DMS153 treated with DMSO at 0.1 percent for 48 hours (cell line): ENCODE measurements around the gene SULF2.

ENCODE experiments used
- DNase-seq: peaks from one replicate; lab custom pipeline; 2025; ENCODE audit not compliant: unreplicated experiment; lab: John Stamatoyannopoulos, UW

Gene SULF2

GRCh38 chr20:47659904-47660601, 125.2 kb downstream of the SULF2 start:
- no peak for DNase-seq

- no peak for DNase-seq
Observed at GRCh38 chr20:47656318-47656717, 129.0 kb downstream of the SULF2 start.

DNA sequence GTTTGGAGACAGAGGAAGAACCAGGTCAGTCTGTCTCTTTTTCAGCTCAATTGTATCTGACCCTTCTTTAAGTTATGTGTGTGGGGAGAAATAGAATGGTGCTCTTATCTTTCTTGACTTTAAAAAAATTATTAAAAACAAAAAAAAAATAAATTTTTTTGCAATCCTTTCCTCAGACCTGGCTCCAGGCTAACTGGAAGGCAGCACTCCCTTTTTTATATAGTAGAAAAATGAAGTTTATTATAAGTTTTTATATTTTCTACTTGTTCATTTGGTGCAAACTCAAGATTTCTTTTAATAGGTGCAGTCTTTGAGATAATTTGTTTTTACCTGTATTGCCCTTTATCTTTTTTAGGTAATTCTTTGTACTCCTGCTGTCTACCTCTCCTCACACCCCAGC, 129.6 kb downstream of the SULF2 start:
- no peak for DNase-seq

GRCh38 chr20:47654370-47654769, 130.9 kb downstream of the SULF2 start:
- no peak for DNase-seq

DNA sequence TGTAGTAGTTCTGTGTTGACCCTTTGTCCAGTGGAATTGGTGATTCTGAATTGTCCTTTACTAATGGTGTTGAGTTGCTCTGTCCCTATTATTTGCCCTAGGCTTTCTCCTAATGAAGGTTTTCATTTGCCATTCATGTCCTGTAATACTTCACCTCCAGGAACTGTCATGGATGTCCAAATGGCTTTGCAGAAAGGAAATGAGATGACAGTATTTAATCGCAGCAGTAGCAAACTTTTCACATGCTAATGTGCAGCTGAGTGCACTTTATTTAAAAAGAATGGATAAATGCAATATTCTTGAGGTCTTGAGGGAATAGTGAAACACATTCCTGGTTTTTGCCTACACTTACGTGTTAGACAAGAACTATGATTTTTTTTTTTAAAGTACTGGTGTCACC, 131.4 kb downstream of the SULF2 start:
- no peak for DNase-seq

DNA sequence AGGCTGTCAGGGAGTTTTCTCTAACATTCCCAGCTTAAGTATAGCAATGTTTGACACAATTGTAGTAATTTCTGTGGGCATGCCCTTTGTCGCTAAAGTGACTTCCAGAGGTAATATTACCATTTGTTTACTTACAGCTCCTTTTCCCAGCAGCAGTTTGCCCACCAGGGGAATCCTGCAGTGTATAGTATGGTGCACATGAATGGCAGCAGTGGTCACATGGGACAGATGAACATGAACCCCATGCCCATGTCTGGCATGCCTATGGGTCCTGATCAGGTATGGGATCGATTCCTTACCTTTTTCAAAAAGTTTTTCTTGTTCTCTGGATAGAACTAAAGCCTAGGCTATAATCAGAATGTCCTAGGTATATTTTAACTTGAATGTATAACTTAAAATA, 132.5 kb downstream of the SULF2 start:
- DNase-seq, result no peak

- DNase-seq, result no peak
Observed at GRCh38 chr20:47652301-47652700, 133.0 kb downstream of the SULF2 start.

DNA sequence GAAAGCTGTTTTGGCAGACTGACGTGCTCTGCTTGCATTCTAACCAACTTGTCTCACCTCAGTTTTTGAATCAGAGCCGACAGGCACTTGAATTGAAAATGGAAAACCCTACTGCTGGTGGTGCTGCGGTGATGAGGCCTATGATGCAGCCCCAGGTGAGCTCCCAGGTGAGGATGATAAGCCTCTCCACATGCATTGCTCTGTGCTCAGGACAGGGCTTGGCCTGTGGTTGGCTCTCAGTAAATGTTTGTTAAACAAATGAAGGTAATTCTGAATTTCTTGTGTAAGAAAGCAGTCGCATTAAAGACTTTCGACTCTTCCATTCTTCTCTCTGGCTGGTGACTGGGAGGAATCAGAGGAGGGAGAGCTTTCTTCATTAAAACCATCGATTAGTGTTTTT, 136.3 kb downstream of the SULF2 start:
- no peak for DNase-seq

GRCh38 chr20:47647994-47648393, 137.3 kb downstream of the SULF2 start:
- DNase-seq, result no peak

- DNase-seq, result no peak
Observed at GRCh38 chr20:47645632-47646031, 139.6 kb downstream of the SULF2 start.

DNA sequence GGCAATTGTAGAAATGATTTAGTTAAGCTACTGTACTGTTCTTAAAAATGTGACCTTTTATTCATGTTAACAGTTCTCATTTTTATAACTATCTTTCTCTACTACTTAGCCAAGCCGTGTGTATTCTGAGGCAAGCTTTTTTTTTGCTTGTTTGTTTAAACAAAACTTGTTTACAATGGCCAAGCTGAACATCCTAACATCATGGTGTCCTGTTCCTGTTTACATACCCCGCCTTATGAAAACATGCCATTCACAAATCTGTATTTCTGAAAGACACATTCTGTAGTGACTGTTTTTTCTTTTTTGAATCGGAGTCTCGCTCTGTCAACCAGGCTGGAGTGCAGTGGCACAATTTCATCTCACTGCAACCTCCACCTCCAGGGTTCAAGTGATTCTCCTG, 142.7 kb downstream of the SULF2 start:
- no peak for DNase-seq

DNA sequence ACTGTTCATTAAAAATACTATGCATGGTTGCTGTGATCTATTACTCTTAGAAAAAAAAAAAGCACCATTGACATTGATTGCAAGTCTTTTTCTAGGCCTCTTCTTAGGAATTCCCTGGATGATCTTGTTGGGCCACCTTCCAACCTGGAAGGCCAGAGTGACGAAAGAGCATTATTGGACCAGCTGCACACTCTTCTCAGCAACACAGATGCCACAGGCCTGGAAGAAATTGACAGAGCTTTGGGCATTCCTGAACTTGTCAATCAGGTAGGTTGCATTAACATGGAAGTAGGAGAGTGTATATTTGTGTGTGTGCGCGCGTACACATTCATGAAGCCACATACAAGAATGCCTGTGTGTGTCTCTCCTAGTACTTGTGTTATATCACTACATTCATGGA, 143.2 kb downstream of the SULF2 start:
- no peak for DNase-seq

DNA sequence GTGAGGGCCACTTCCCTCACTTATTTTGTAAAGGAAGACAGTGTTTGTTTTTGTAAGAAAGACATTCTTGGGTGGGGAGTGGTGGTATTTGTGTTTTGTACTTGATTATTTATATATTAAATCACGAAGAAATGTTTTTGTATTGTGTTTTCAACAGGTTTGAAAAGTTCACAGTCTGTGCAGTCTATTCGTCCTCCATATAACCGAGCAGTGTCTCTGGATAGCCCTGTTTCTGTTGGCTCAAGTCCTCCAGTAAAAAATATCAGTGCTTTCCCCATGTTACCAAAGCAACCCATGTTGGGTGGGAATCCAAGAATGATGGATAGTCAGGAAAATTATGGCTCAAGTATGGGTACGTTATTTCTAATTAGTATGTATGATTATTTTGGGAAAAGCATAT, 146.4 kb downstream of the SULF2 start:
- no peak for DNase-seq

- no peak for DNase-seq
Observed at GRCh38 chr20:47635256-47635655, 150.0 kb downstream of the SULF2 start.

DNA sequence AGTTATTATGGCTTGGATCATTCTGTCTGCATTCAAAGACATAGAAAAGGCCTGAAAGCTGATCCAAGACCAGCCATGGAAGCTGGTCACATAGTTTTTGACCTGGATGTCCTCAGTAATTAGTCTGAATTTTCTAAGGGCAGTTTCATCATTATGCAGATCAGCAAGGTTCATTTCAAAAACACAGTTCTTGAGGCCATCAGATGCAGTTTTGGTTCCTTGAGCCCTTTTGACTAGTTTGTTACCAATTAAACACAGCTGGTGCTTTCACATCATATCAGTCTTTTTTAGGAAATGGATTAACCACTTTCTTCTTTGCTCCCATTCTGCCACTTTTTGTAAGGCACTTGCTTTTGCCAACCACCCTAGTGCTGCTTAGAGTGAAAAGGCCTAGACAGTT, 154.2 kb downstream of the SULF2 start:
- no peak for DNase-seq

DNA sequence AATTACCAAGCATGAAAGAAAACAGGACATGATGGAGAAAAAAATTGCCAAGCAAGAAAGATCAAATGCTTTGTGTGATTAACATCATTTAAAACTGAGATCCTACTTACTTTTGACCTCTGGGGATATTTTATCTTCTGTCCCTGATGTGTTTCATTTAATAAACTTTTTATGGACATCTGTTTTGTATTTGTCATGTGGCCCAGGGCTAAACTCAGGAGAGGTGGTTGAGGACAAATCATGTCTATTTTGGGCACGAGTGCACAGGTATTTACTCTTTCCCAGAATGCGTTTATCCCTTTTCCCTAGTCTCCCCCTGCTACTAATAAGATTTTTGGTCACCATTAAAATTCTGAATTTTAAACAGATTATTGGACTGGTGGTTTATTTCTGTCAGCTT, 155.4 kb downstream of the SULF2 start:
- no peak for DNase-seq

DNA sequence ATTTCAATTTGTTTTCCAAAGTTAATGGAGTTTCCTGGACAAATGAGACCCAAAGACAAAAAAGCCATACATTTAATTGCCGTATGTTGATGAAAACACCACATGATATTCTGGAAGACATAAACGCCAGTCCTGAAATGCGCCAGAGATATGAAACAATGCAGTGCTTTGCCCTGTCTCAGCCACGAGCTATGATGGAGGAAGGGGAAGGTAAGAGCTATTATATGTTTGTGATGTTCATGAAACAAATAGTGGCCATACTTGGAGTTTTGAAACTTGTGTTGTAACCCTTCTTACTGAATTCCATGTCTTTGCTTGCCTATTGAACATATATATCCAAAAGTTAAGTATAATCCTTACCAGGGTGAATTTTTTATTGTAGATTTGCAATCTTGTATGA, 157.7 kb downstream of the SULF2 start:
- DNase-seq, result no peak

- DNase-seq, result no peak
Observed at GRCh38 chr20:47623206-47623605, 162.1 kb downstream of the SULF2 start.

DNA sequence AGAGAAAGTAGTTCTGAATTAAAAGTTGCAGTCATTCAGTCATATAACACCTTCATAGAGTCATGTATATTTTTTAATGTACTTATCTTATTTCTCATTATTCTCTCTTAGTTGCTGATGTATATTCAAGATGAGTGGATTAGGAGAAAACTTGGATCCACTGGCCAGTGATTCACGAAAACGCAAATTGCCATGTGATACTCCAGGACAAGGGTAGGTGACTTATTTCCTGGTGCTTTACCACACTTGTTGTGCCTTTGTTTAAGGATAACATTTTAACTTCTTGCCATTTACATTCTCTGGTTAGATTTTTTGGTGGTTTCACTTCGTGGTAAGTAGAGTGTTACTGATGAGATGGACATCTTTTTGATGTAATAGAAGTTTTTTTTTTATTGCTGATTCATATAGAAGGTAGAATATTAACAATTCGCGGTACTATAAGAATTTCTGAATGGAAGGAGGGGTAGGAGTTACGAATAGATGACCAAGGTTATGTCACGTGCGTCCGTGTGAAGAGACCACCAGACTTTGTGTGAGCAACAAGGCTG, 163.1 kb downstream of the SULF2 start:
- DNase-seq, result no peak

GRCh38 chr20:47620808-47621805, 164.2 kb downstream of the SULF2 start:
- peak; percentile 28 for DNase-seq

- no peak for DNase-seq
Observed at GRCh38 chr20:47618479-47618878, 166.8 kb downstream of the SULF2 start.

GRCh38 chr20:47614703-47615309, 170.5 kb downstream of the SULF2 start:
- DNase-seq, result no peak
